ENCODE results near the gene OCA2. TPM values are rescaled to one million over a fixed set of nuclear protein-coding genes. Genes with fewer than 3 reads are reported as not detected.
A peak's percentile ranks its signal among the peaks of the same experiment; 100 is the strongest.

The OCA2 gene
- polyA plus RNA-seq, 3 donors: not detected

- Histone ChIP-seq H4K20me1 (ENCODE audit: insufficient read depth, low read length) (no peaks in the 10 kb centered on the region), H3K79me2 (ENCODE audit: insufficient read depth, low read length) (no peaks in the 10 kb centered on the region), H3K4me2 (replicated peaks; ENCODE audit: extremely low read depth, low read length, poor library complexity, severe bottlenecking) (no peak overlapping the region), H3K27me3 (ENCODE audit: control insufficient read depth in 2 of 2, insufficient read depth in 2 of 2, low read length in 2 of 2) (peaks cover 6 to 16% of the 10 kb centered on the region in 2 donors), H3K4me3 (replicated peaks in 1 of 3; ENCODE audit: low read depth in 2 of 3, low read length in 3 of 3) (no peak overlapping the region), H3K9ac (ENCODE audit: insufficient read depth, low read length, poor library complexity, severe bottlenecking) (no peak overlapping the region), H3K9me3 (replicated peaks in 1 of 2; ENCODE audit: control insufficient read depth in 1 of 2, insufficient read depth in 1 of 2, low read length in 2 of 2) (no peaks in the 10 kb centered on the region), H3K27ac (ENCODE audit: low read depth in 1 of 2, low read length in 2 of 2) (no peak overlapping the region), H2AFZ (ENCODE audit: insufficient read depth, low read depth, low read length, poor library complexity, severe bottlenecking) (no peak overlapping the region), H3K4me1 (ENCODE audit: control insufficient read depth in 1 of 2, insufficient read depth in 2 of 2, low read length in 2 of 2) (peaks cover 0 to 3% of the 10 kb centered on the region in 2 donors), H3K36me3 (replicated peaks in 1 of 2; ENCODE audit: control insufficient read depth in 1 of 2, insufficient read depth in 2 of 2, low read length in 2 of 2) (peaks cover 40 to 53% of the 10 kb centered on the region in 2 donors)
- H3K4me1 Mint-ChIP-seq: peaks cover under 1% of the 10 kb centered on the region
- no peak for DNase-seq
- intact Hi-C loops (cut with micrococcal nuclease): no loop called here
- peaks cover 44 to 60% of the 10 kb centered on the region in 2 donors for H3K36me3 Mint-ChIP-seq
- H3K9me3 Mint-ChIP-seq: peaks cover 0 to 8% (median under 1%) of the 10 kb centered on the region in 7 donors
- 95% methylated on average over 15 of the region's 20 CpGs for WGBS (ENCODE audit: insufficient coverage)
- TF ChIP-seq CTCF (IDR thresholded peaks at IDR 0.05): no peak
- no peak overlapping the region for H3K27ac Mint-ChIP-seq
- peaks cover 17 to 24% (median 22%) of the 10 kb centered on the region in 3 donors for H3K27me3 Mint-ChIP-seq (ENCODE audit: low read depth in 3 of 3)
- no peak overlapping the region for H3K4me3 Mint-ChIP-seq
Observed at GRCh38 chr15:28112101-28112760, 13.1 kb upstream of the OCA2 start.

GRCh38 chr15:28111543-28111942, 12.4 kb upstream of the OCA2 start:
- H3K4me1 Mint-ChIP-seq: peaks cover 2% of the 10 kb centered on the region
- H2AFZ ChIP-seq (ENCODE audit: insufficient read depth, low read depth, low read length, poor library complexity, severe bottlenecking): no peak overlapping the region
- no peaks in the 10 kb centered on the region for H4K20me1 ChIP-seq (ENCODE audit: insufficient read depth, low read length)
- H3K27me3 ChIP-seq (ENCODE audit: control insufficient read depth in 2 of 2, insufficient read depth in 2 of 2, low read length in 2 of 2): peaks cover 6 to 20% of the 10 kb centered on the region in 2 donors
- H3K79me2 ChIP-seq (ENCODE audit: insufficient read depth, low read length): no peaks in the 10 kb centered on the region
- no peak for DNase-seq
- WGBS (ENCODE audit: insufficient coverage): 98% methylated on average over 23 of the region's 26 CpGs
- H3K9me3 ChIP-seq (replicated peaks in 1 of 2; ENCODE audit: control insufficient read depth in 1 of 2, insufficient read depth in 1 of 2, low read length in 2 of 2): no peaks in the 10 kb centered on the region
- H3K4me1 ChIP-seq (ENCODE audit: control insufficient read depth in 1 of 2, insufficient read depth in 2 of 2, low read length in 2 of 2): peaks cover 0 to 10% of the 10 kb centered on the region in 2 donors
- H3K4me2 ChIP-seq (replicated peaks; ENCODE audit: extremely low read depth, low read length, poor library complexity, severe bottlenecking): no peak overlapping the region
- H3K9me3 Mint-ChIP-seq: peaks cover 0 to 8% (median 2%) of the 10 kb centered on the region in 7 donors
- H3K27ac Mint-ChIP-seq: peak overlapping the region in 1 of 7 donors; percentile 41
- H3K9ac ChIP-seq (ENCODE audit: insufficient read depth, low read length, poor library complexity, severe bottlenecking): no peak overlapping the region
- H3K27me3 Mint-ChIP-seq (ENCODE audit: low read depth in 3 of 3): peaks cover 20 to 30% (median 25%) of the 10 kb centered on the region in 3 donors
- no peak overlapping the region for H3K27ac ChIP-seq (ENCODE audit: low read depth in 1 of 2, low read length in 2 of 2)
- H3K4me3 Mint-ChIP-seq: no peak overlapping the region
- H3K4me3 ChIP-seq (replicated peaks in 1 of 3; ENCODE audit: low read depth in 2 of 3, low read length in 3 of 3): no peak overlapping the region
- H3K36me3 Mint-ChIP-seq: peaks cover 39 to 55% of the 10 kb centered on the region in 2 donors
- intact Hi-C loops (cut with micrococcal nuclease): no loop called here
- H3K36me3 ChIP-seq (replicated peaks in 1 of 2; ENCODE audit: control insufficient read depth in 1 of 2, insufficient read depth in 2 of 2, low read length in 2 of 2): peaks cover 35 to 47% of the 10 kb centered on the region in 2 donors
- no peak for TF ChIP-seq CTCF (IDR thresholded peaks at IDR 0.05)
